ENCODE data around the gene ASB8.
A peak's percentile ranks its signal among the peaks of the same experiment; 100 is the strongest.
"Not testable (repeated sequence)": the region's sequence is repeated elsewhere in the genome, so short reads cannot be mapped to it uniquely, and the experiment has no call there.

The ASB8 gene

DNA sequence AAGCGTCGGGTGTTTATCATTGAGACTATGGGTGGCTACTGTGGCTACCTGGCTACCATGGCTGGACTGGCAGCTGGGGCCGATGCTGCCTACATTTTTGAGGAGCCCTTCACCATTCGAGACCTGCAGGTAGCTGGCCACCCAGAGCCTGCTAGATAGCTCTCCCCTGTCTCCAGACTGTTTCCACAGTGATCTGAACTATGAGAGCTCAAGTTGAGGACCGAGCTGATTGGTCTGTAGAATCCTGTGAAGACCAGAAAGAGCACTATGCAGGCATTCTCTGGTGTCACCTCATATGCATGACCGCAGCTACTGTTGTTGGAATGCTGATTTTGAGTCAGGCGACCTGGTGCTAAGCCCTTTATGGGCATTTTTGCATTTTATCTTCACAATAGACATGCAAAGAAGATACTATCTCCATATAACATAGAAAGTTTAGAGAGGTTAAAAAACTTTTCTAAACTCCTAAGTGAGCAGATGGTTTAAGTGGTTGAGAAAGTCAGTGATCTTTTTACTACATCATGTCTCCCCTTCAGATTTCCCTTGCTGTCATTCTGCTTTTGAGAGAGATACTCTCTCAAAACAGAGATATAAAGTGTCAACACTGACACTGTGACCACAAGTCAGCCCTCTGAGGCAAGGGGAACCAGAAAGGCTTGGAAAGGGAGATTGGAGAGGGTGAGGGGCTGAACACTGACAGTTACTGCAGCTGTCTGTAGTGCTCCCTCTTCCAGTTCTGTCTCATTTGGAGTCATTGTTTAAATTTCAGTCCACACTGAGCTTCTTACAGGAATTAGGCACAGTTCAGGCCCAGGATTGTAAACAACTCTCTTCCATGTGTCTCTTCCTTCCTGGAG lies 14.3 kb downstream of the ASB8 start:
- no peak for DNase-seq (ENCODE audit: low spot score)

DNA sequence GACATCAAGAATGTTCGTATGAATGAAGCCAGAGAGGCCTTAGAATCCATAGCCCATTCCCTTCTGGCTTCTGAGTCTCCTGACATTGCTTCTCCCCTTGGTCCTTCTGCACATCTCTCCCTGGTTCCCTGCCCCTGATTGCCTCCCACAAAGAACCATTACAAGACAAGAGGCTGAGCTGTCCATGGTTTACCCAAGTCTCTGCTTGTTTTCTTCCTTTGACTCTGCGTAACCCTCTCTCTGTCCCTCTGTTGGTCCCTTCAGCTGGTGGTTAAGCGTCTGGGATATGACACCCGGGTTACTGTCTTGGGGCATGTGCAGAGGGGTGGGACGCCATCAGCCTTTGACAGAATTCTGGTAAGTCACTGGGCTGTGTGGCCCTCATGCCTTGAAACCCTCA lies 22.3 kb downstream of the ASB8 start:
- FAIRE-seq, result no peak
- DNase-seq (ENCODE audit: low spot score), result no peak

More for the DNA sequence above, 14.3 kb downstream of the ASB8 start:
- FAIRE-seq, result no peak

DNA sequence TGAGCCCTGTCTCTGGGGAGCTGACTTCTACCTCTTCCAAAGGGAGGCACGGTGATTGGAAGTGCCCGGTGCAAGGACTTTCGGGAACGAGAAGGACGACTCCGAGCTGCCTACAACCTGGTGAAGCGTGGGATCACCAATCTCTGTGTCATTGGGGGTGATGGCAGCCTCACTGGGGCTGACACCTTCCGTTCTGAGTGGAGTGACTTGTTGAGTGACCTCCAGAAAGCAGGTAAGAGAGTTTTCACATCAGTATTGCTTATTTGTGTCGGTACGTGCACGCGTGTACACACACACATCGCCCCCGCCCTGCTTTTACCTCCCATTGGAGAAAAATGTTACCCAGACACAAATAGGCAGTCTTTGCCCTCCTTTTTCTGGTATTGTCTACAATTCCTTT lies 24.5 kb downstream of the ASB8 start:
- FAIRE-seq (no peak), DNase-seq (ENCODE audit: low spot score) (no peak)

DNA sequence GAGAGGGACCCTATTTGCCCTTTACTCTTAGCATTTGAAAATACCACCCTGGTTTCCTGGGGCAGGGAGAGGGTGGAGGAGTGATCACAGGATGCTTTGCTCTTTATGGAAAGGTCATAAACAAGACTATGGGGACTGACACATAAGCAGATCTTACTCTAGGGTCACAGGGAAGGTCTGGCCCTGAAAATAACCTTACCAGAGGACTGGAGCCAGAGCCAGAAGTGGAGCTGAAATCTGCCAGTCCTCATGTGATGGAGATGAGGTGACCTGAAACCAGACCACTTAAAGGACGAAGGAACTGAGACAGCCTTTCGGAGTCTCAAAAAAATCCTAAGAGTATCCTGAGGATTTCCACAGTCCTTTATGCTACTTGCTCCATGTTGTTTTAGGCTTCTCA lies 25.8 kb downstream of the ASB8 start:
- no peak for FAIRE-seq
- no peak for DNase-seq (ENCODE audit: low spot score)

DNA sequence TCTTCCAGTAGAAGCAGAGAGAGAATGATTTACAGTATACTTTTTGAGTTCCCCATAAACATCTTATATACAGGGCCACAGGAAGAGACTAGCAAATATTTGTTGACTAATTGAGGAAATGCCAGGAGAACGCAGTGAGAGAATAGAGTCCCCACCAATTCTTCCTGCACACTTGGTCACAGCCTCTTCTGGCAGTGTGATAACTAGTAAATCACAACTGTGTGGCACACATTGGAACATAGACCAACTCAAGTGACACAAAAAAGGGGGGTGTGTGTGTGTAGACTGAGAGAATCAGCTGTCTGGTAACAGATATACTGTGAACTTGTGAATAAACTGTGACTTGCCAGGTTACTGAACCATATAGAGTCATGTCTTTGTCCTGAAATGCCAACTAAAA lies 27.9 kb downstream of the ASB8 start:
- DNase-seq (ENCODE audit: low spot score), result no peak
- no peak for FAIRE-seq

DNA sequence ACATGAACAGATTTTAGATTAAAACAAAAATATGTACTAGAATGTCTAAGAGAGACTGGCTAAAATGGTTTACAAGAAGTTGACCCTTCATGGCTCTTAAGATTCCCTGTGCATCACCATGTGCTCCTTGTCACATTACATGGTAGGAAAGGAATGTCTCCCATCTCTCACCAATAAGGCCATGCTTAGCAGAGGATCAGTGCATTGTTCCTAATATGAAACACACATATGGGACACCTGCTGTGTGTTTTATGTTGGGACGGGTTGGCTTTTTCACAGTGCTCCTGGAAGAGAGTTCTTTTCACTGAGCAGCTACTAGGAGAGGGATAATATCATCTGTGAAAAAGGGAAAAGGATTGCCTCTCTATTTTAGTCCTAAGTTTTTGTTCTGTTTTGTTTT lies 28.5 kb downstream of the ASB8 start:
- FAIRE-seq, result no peak

DNA sequence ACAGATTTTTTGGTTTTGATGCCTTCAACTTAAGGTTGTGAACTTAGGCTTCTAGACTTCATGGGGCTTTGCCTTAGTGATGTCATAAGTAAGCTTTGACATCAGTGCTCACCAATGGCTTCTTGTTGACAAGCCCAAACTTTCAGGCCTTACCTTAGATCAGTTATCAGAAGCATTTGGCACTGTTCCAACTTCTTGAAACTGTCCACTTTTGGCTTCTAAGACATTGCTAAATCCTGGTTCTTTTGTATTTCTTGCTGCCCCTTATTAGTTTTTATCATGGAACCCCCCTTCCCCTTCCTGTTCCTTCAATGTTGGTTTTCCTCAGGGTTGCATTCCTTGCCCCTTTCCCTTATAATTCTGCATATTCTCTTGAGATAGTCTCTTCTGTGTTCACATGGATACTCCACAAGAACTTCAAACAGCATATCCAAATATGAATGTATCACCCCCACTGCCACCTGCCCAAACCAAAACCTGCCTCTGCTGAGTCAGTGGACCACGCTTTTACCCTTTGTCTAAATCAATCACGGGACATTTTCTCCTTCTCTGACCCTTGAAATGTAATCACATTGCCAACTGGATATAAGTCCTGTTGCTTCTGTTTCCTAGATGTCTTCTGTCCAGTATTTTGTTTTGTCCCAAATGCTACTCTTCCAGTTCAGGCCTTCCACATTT lies 30.2 kb downstream of the ASB8 start:
- no peak for DNase-seq (ENCODE audit: low spot score)
- FAIRE-seq, result no peak

More for the DNA sequence above, 28.5 kb downstream of the ASB8 start:
- no peak for DNase-seq (ENCODE audit: low spot score)

DNA sequence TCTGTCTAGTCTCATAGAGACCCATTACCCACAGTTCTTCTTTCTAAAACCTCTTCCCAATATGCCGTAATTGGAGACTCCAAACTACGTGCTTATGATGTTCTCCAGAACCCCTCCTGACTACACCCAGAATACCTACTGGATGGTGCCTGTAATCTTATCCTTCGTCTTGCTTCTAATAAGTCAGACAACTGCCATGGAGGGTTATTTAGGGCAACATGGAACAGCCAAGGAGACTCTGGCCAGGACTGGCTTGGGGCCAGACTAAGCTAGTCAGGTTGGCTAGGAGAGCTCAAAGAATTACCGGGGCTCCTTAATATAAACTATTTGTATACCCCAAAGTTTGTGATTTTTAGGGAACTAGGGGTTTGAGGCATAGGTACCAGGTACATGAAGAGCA lies 31.3 kb downstream of the ASB8 start:
- DNase-seq (ENCODE audit: low spot score), result no peak
- FAIRE-seq, result no peak

DNA sequence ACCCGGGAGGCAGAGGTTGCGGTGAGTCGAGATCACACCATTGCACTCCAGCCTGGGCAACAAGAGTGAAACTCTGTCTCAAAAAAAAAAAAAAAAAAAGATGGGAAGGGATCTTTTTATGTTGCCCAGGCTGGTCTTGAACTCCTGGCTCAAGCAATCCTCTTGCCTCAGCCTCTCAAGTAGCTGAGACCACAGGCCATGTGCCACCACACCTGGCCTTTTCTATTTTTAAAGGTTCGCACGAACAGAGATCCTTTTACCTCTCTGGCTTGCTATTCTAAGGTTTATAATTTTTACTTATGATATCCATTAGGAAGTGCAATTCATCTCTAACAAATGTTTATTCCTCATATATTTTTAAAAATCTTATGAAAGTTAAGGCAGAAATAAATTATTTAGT lies 31.8 kb downstream of the ASB8 start:
- FAIRE-seq; DNase-seq (ENCODE audit: low spot score): not testable (repeated sequence)

DNA sequence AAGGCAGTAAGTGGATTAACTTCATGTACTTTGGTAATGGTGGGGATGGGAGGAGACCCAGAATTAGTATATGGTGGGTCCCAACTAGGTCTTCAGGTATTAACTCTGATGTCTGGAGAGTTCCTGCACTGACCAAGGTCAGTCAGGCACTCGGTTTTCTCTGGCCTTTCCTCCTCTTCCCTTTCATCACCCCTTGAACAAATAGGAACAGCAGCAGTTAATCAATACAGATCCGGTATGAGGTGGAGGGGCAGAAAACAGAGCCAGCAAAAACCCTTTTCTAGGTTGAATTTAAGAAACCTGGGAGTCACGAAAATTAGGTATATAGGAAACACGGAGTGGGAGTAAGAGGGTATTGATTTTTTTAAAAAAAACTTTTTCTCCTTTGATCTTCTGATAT lies 34.1 kb downstream of the ASB8 start:
- FAIRE-seq (no peak), DNase-seq (ENCODE audit: low spot score) (no peak)

DNA sequence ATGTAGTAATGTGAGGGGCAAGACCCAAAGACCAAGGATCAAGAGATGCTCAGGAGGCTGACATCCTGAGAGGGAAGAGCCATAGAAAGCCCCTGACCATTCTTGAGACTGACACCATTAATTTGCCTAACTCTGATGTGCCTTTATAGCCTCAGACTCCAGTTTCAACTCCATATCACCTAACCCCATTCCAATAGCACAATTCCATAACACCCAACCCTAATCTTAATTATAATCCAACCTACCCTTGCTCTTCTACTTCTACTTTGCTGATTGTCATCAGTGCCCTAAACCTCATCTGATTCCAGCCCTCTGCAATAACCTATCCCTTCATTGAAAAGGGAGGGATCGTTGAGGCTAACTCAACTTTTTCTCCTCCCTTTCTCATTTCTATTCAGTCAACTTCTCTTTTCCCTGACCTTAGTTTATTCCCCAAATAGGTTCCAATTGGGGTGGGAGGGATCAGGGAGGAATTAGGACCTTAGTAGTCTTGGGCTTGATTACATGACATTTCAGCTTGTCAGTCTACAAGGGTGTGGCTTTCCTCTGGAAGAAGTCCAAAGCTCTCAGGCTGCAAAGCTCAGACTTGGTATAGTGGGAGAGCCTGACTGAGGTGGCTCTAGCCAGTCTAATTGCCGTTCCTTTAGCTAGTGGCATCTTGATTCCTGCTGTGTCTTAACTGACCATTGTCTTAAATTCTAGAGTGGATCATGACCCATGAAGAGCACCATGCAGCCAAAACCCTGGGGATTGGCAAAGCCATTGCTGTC lies 35.1 kb downstream of the ASB8 start:
- DNase-seq (ENCODE audit: low spot score), result no peak
- FAIRE-seq, result no peak

DNA sequence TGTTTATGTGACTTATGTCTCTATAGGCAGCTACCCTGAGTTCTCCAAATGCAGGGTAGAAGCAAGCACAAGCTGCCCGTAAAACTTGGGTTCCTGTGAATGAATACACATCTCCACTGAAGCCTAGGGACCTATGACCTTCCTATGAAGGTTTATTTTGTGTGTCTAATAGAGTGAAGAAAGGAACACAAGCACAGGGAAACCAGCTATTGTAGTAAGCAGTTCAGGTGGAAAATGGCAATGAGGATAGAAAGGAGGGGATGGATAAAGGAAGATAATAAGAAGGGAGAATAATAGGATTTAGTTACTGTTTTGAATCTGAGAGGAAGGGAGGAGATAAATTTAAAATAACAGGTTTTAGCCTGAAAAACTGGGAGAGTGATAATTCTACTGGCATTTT lies 35.8 kb downstream of the ASB8 start:
- no peak for DNase-seq (ENCODE audit: low spot score)
- FAIRE-seq, result no peak

DNA sequence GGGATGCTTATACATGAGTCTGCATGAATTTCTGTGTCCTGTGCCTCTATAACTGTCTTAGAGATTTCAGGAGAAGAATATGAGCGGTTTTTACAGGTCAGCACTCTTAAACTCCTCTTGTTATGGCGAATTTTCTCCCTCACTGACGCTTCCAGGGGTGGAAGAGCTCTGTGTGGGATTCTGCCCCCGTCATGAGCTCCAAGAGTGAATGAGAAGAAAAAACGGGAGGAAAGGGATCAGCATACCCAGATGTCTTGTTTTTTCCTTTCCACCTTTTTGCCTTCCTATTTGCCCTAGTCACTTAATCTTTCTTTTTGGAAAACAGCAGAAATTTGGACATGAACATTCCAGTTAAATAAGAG lies 37.5 kb downstream of the ASB8 start:
- DNase-seq (ENCODE audit: low spot score), result peak; percentile 22
- FAIRE-seq, result no peak

DNA sequence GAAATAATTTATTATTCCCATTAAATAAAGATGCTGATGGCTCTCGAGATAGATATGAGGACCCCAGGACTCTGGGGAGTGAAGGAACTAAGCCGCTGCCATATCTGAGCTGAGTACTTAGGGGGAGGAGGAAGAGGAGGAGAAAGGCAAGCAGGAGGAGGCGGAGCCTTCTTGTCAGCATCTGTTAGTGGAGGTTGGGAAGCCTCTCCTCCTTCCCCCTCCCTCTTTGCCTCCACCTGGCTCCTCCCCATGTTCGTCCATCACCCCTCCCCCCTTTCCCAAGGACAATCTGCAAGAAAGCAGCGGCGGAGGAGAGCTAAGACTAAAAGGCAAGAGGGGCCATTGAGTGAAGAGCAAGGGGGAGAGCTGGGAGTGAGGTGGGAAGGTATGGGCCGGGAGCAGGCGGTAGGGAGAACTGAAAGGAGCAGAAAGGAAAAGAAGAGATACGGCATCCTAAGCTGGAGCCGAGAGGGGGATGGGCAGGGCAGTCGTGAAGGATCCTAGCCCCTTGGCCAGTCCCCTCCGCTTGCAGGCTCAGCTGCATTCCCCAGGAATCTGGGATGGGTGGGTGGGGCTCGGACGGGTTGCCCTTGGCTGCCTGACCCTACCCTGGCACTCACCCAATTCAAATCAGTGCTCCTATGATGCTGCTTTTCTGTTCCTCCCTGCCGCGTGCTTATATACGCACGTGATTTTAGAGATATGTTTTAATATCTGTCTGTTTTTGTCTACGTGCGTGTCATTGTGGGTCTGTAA lies 38.1 kb downstream of the ASB8 start, which contains the start of gene PFKM:
PFKM (plus strand) TSS at position 287 of the 756 bp plus-strand sequence. CDS start 3,411 bp downstream, outside the sequence.
- DNase-seq (ENCODE audit: low spot score) (peak; percentile 95), FAIRE-seq (peak; percentile 48)

DNA sequence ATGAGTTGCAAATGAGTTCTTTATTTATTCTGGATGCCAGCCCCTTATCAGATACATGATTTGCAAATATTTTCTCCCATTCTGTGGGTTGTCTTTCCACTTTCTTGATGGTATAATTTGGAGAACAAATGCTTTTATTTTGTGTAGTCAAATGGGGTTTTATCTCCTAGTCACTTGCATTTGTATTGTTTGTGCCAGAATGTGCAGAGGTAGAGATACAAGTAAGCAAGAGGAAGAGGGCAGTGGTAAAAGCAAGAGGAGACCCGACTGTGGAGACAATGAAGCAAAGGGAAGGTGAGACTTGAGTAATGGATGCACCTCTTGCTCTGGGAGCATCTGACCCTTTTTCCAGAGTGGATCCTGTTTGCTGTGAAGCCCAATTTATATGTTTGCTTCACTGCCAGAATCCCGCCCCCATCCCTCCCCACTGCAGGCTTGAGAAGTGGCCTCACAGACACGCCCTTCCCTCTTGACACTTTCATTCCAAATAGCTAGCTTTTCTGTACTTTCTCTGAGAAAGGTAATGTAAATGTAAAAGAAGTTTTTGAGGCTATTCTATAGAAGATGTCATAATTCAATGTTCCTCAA lies 38.9 kb downstream of the ASB8 start:
- DNase-seq (ENCODE audit: low spot score) (no peak), FAIRE-seq (no peak)

DNA sequence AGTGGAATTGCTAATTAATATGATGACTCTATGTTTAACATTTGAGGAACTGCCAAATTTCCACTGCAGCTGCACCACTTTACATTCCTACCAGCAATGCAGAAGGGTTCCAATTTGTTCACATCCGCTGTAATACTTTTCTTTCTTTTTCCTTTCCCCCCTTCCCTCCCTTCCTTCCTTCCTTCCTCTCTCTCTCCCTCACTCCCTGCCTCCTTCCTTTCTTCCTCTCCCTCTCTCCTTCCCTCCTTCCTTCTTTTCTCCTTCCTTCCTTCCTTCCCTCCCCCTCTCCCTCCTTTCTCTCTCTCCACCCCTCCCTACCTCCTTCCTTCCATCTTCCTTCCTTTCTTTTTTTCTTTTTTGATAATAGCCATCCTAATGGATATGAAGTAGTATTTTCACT lies 41.4 kb downstream of the ASB8 start:
- DNase-seq (ENCODE audit: low spot score) (no peak), FAIRE-seq (no peak)

DNA sequence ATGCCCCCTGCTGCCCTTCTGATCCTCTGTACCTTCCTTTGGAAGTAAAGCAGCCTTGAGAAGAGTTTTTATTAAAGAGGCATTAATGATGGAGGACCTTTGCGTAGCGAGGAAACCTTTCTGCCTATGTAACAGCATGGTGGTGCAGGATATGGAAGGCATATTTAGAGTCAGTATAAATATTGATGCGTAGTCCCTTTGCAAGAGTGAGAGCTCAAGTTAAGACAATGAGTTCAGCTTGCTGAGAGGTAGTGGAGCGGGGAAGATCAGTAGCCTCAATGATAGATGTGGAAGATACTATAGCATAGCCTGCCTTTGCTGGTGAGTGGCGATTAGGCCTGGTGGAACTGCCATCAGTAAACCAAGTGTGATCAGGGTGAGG lies 46.0 kb downstream of the ASB8 start:
- not testable (repeated sequence) for FAIRE-seq; DNase-seq (ENCODE audit: low spot score)

DNA sequence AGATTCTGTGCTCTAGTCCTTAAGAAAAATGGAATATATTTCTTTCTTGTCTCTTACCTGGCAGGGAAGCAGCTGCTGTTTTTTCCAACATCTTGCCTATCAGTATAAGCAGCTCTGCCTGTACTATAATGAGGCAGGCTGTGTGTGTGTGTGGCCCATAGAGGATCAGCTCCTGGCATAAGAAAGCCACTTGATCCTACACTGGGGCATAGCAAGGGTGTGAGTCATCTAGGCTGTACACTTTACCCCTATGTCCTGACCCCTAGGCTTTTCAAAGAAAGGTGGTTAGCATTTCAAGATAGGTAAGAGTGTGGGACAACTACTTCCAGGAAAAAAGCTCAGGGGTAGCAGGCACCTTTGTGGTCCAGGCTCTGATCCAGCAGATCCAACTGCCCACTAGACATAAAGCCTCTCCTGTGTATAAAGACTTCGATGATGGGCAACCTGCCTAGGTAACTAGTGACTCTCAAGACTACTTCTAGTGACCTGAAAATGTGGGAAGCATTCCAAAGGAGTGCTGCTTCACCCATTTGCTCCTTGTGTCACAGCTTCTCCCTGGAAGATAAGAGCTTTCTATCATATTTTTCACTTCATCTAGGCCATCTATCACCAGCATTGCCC lies 46.5 kb downstream of the ASB8 start:
- FAIRE-seq, result no peak
- peak; percentile 21 for DNase-seq (ENCODE audit: low spot score)

DNA sequence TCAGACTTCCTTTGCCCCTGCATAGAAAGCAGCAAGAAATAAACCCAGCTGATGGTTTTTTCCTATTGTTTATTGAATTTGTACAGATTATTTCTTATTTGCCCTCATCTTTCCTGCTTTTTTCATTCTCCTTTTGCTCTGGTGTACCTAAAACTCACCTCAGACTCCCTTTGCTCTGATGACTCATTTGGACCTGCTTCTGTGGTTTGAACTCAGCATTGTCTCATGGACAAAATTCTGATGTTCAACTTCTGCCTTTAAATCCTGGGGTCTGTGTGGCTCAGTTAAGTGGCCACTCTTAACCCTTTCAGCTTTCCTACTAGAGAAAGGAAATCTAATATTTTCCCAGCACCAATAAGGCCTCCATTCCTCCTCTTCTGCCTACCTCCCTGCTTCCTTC lies 47.9 kb downstream of the ASB8 start:
- DNase-seq (ENCODE audit: low spot score) (no peak), FAIRE-seq (no peak)

Data from urothelium cell line (cell line).